ENCODE results near the gene TAF1C. TPM values are rescaled to one million over a fixed set of nuclear protein-coding genes. Genes with fewer than 3 reads are reported as not detected.

TAF1C gene
- total and polyA plus RNA-seq, 2 of the 8 experiments (the other 6 are each of a cell fraction or from before 2014, with no cell fraction given) = 44.6 to 63.8 TPM

- no peak for DNase-seq (ENCODE audit: low read depth in 1 of 2, low spot score in 2 of 2)
- Histone ChIP-seq H2BK5ac (ENCODE audit: low read depth, low read length) (no peak overlapping the region), H3K9ac (replicated peaks in 1 of 4; ENCODE audit: extremely low read depth in 1 of 4, low read depth in 3 of 4, low read length in 3 of 4) (no peak overlapping the region), H3K27me3 (replicated peaks in 1 of 4; ENCODE audit: control insufficient read depth in 3 of 4, extremely low read depth in 1 of 4, insufficient read depth in 3 of 4, low read length in 3 of 4) (no peaks in the 10 kb centered on the region), H3K4ac (replicated peaks; ENCODE audit: insufficient read length, low read depth, low read length) (no peak overlapping the region), H3K14ac (ENCODE audit: insufficient read length) (no peak overlapping the region), H2AK5ac (ENCODE audit: low read depth, low read length) (no peak overlapping the region; the same call in 1 of the 2 replicates), H2BK15ac (ENCODE audit: low read length) (peak overlapping the region; percentile 97; the same call in 1 of the 2 replicates), H4K8ac (ENCODE audit: extremely low read depth, insufficient read depth, low read length) (0 out of 2 replicates have a peak overlapping the region, but pooled peaks have one; percentile 14), H3K56ac (replicated peaks; ENCODE audit: insufficient read length, low read depth, low read length) (no peak overlapping the region), H3K27ac (ENCODE audit: low read depth, low read length) (no peak overlapping the region), H3K4me3 (ENCODE audit: extremely low read depth in 1 of 4, insufficient read depth in 2 of 4, low read depth in 3 of 4, low read length in 4 of 4) (no peak overlapping the region), H3K23ac (ENCODE audit: insufficient read length) (no peak overlapping the region), H3K18ac (ENCODE audit: extremely low read depth, low read length) (no peak overlapping the region), H3K79me1 (ENCODE audit: low read depth, low read length) (no peaks in the 10 kb centered on the region), H2BK20ac (ENCODE audit: low read length) (no peak overlapping the region), H3K4me2 (ENCODE audit: insufficient read depth in 1 of 2, low read depth in 2 of 2, low read length in 2 of 2) (no peak overlapping the region), H4K91ac (replicated peaks; ENCODE audit: insufficient read length, low read length) (no peak overlapping the region), H4K20me1 (replicated peaks in 1 of 2; ENCODE audit: control insufficient read depth in 1 of 2, insufficient read depth in 2 of 2, low read length in 2 of 2) (no peaks in the 10 kb centered on the region), H2BK120ac (replicated peaks; ENCODE audit: low read depth, low read length) (no peak overlapping the region), H3K9me3 (ENCODE audit: insufficient read depth in 2 of 2, low read depth in 1 of 2, low read length in 1 of 2) (no peaks in the 10 kb centered on the region; a peak in 1 of 4 replicates), H3K23me2 (ENCODE audit: low read depth, low read length) (no peaks in the 10 kb centered on the region), H4K5ac (ENCODE audit: insufficient read length, low read depth, low read length) (no peak overlapping the region), H3K79me2 (ENCODE audit: control insufficient read depth in 1 of 2, insufficient read depth in 2 of 2, low read length in 2 of 2) (no peaks in the 10 kb centered on the region), H2BK12ac (ENCODE audit: low read depth, low read length) (peak overlapping the region; percentile 75; the same call in 1 of the 2 replicates), H3K4me1 (replicated peaks in 1 of 4; ENCODE audit: control insufficient read depth in 3 of 4, insufficient read depth in 4 of 4, low read length in 3 of 4) (peaks cover 0 to 3% (median under 1%) of the 10 kb centered on the region in 4 experiments; a peak in 2 of 7 replicates), H3K36me3 (ENCODE audit: control insufficient read depth in 2 of 4, insufficient read depth in 4 of 4, low read length in 3 of 4) (no peaks in the 10 kb centered on the region), H2AFZ (ENCODE audit: low read length) (no peak overlapping the region)
- no peak for TF ChIP-seq HDAC2 (IDR thresholded peaks at IDR 0.05; ENCODE audit: borderline replicate concordance in 1 of 2, low read depth in 2 of 2, low read length in 2 of 2)
- TF ChIP-seq RFX5 (IDR thresholded peaks at IDR 0.05; ENCODE audit: borderline replicate concordance, low read depth, low read length) = no peak
- no peak for TF ChIP-seq SIN3A (conservative IDR thresholded peaks at IDR 0.05 in 1 of 2, IDR thresholded peaks at IDR 0.05 in 1 of 2; ENCODE audit: low read depth in 1 of 2, low read length in 2 of 2)
- no peak for TF ChIP-seq FOSL1 (IDR thresholded peaks at IDR 0.05; ENCODE audit: insufficient read depth, low read depth, low read length)
- WGBS, 2 experiments (ENCODE audit: extremely low coverage in 1 of 2, insufficient coverage in 1 of 2, insufficient read length in 1 of 2, insufficient replicate concordance in 2 of 2, low coverage in 1 of 2, low lambda C conversion rate in 2 of 2, missing lambda C conversion rate in 1 of 2) = 90% methylated on average over 11 of the region's 16 CpGs; no CpG with 5 or more reads in 1 of the 2 experiments
- POLR2A ChIA-PET (ENCODE audit: partially characterized antibody) = interaction anchor here (1.0 kb wide), 1 partner anchor 9 kb away, joined by 3 read pairs; the partner anchor contains the start of gene TAF1C
- CTCF ChIA-PET (ENCODE audit: partially characterized antibody) = interaction anchor here (0.6 to 1.9 kb wide), 5 partner anchors 9 to 287 kb away, joined by 3 to 7 read pairs (median 3); partner anchors contain the start of gene TAF1C
- FAIRE-seq = no peak
Observed at GRCh38 chr16:84196101-84196500, 9.2 kb upstream of the TAF1C start.
